Activated CD4-positive, alpha-beta T cell treated with anti-CD3 and anti-CD28 coated beads, Interleukin-2, amount 50 U/mL, for 4 hours (primary cell): Measurements from ENCODE around the gene CNNM2.

Experiments
- DNase-seq, 2 experiments: peaks; one replicate each; pipeline ENCODE4 v3.0.0-alpha.2; 2020

CNNM2 gene

DNA sequence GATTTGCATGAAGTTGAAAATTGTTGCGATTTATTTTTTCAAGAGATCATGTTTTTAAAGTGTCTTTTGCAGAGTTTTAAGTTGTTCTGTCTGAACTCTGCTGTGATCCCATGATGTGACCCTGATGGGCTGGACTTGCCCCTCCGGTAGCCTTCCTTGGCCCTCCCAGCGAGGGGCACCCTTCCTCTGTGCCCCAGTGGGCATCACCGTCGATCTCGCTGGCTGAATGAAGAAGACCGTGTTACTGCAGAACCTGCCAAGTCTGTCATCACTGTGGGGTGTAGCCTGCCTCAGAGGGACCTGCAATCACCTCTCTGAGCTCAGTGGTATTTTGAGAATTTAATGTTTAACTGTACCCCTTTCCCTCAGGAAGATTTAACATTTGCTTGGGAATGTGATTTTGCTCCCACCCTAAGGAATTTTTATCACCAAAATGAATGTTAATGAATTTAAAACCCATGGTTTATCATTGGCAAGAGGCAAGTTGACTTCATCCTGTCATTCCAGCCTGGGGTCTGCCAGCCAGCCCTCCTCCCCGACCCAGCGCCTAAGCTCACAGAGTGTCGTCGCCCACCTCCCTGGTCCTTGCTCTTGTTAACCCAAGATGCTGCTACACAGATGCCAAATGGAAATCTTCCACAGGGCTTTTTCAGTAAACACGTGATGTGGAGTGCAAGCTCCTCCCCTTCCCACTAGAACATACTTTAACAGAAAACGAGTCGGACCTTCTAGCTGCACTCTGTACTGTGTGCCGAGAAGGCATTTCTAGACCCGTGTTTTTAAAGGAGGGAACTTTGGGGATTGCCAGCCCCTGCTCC lies 159.6 kb downstream of the CNNM2 start:
- DNase-seq, result no peak

DNA sequence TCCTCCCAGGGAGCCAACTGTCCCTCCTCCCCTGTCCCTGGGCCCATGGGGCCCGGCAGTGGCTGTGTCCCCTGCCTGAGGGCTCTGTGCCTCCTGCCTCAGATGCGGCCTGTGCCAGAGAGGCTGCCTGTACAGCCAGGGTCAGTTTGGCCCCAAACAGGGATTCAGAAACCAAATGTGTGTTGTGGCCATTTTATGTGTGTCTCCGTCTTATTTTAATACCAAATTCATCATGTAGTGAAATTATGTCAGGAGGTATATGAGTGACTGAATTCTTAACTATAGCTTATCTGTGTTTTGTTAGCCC lies 160.2 kb downstream of the CNNM2 start:
- DNase-seq, result no peak

DNA sequence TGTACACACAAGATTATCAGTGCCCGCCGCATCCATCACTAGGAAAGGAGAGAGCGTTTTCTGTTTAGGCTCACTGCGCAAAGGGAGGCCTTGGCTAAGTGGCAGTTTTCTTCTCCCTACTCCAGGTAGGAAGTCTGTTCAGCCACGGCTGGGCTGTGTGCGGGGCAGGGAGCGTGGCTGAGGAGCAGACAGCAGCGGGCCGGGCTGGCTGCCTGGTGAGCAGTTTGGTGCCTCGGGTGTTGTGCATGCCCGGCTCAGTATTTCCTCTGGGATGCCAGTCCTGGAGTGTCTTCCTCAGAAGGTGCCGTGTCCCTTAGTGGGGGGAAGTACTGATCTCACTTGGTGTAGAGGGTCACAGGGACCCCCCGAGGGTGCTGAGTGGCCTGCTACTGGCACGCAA lies 160.6 kb downstream of the CNNM2 start:
- no peak for DNase-seq

DNA sequence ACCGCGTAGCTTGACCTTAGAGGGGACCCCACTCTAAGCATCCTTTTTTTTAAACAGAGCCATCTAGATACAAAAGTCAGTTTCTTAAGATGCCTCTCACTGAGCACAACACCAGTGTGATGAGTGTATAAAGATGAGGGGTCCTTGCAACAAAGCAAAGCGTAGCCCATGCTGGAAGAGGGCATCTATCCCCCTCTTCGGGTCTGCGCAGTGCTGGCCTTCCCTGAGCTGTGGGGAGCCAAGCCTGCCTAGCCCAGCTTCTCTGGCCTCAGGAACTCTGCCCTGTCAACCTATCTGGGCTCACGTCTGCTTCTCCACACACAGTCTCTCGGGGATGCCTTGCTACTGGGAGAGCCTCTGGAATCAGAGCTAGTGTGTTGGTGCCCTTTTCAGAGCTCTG lies 161.0 kb downstream of the CNNM2 start:
- DNase-seq, result no peak

DNA sequence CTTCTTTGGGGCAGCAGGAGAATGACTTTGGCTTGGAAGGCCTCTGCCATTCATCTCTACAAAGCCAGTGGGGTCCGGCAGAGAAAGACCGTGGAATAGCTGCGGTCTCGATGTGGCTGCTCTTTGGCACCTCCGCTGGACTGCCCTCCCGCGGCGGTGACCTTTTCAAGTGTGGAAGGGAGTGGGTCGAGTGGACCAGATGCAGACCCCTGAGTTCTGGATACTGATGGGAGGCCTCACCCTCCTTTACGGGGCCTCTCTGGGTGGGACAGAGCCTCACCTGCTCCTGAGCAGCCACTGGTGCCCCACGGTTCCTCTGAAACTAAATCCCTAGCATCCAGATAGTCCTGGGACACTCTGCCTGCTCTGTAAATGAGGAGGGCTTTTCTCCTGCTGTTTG lies 161.9 kb downstream of the CNNM2 start:
- no peak for DNase-seq

DNA sequence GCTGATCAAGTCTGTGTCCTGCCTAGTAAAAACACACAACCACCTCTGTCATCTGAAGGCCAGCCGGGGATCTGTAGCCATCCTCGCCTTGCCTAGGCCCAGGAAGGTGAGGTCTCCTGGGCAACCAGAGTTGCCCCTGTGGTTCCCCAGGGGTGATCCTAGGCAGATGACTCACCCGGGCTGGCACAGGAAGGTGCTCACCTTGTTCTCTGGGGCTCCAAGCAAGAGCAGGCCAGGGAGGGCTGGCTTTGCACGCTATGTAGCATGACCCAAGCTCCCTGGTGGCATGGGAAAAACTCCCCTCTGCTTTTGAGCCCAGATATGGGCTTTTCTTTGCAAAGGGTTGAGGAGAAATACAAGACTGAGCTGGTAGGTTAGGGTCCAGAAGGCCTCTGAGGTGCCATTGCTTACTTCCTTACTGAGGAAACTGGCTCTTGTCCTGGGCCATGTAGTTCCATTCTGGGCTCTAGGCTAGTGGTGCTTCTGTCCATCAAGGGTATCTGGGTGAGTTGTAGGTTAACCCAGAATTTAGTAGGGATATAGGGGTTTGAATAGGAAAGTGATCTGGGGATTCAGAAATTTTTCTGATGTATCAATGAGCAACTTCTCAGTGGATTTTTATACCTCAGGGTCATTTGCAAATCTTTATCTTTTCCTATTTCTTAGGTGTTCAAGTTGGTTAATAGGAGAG lies 162.9 kb downstream of the CNNM2 start:
- DNase-seq, result no peak

DNA sequence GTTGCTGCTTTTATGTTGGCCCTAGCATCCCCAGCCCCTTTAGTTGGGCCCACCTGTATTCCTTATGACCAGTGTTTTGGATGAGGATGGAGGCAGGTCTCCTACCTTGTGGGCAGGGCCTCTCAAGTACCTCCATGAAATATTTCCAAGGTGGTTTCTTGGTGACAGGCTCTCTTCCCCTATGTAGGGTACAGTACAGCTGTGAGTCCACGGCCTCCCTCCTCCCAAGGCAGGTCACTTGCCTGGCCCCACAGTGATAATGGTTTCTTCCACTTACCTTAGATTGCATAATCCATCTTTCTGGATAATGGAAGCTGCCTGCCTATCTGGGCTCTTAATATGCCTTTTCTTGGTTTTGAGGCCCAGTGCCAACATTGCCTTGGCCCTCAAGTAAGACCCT lies 164.6 kb downstream of the CNNM2 start:
- DNase-seq, result no peak

DNA sequence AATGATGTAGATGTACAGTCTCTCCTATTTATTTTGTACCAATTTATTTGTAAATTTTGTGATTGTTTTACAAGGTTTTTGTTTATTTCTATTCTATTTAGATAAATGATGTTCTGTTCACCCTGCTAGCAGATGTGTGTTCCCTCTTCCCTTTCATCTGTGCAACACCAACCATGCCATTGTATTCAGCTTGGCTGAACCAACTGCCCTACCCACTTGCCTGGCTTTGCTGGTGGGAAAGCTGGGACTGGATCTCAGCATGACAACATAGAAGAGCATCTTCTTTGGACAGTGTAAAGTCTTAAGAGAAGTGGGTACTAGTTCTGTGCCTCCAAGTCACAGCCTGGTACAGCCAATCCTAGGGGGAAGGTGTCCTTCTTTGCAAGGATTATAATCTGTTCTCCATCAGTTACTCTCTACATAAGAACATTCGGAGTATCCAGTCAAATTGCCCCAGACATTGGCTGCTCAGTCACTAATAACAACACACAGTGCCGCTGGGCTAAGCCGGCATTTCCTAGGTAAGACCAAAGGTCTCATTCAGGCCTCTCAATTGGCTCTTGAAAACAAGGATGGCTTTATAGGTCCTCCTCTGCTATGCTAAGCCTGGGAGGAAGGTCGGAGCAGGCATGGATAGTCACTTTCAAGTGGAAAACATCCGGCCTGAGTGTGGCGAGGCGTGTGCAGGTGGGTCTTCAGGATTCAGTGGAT lies 165.3 kb downstream of the CNNM2 start:
- DNase-seq, result no peak

DNA sequence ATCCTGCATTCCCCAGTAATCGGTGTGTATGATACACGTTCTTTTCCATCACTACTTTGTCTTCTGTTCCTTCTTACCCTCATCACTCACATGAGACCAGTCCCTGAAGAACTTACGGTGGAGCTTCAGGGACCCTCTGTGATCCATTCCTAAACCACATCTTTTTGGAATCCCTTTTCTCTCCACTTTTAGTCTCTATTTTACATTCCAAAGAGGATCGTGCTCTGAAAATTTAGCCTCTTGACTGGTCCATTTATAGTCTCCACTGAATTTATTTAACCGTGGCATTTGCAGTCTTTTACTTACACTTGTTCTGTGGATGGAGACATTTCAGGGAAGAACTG lies 165.9 kb downstream of the CNNM2 start:
- no peak for DNase-seq

DNA sequence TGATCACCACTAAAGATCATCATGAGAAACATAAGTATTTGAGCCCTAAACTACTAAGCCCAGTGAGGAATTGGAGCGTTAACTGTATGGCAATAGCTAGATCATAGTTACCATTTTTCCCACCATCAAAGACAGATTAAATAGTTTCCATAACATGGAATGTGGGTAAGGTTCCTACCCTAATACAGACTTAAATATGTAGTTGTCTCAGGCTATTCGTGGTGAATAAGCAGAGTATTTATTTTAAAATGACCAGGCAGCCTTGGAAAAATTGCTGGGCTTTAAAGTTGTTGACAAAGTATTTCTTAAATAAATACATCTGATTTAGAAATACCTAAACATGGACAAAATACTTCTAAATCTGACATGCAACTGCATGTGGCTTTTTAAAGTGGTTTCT lies 168.2 kb downstream of the CNNM2 start:
- no peak for DNase-seq

DNA sequence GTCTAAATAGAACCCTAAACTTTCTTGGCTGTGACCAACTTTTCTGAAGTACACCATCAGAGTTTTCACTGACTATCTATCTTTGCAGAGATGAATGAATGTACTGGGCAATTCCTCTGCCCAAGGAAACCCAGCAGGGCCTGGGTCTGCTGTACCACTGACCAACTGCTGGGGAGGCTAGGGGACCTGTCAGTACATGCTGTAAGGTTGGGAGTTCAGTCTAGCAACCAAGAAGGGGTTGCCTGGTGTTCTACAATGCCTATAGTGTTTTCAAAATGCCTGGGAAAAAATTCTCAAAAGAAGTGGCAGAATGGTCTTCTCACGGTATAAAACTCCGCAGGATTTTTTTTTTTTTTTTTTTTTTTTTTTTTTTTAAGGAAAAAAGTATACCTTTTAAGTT lies 168.7 kb downstream of the CNNM2 start:
- no peak for DNase-seq

DNA sequence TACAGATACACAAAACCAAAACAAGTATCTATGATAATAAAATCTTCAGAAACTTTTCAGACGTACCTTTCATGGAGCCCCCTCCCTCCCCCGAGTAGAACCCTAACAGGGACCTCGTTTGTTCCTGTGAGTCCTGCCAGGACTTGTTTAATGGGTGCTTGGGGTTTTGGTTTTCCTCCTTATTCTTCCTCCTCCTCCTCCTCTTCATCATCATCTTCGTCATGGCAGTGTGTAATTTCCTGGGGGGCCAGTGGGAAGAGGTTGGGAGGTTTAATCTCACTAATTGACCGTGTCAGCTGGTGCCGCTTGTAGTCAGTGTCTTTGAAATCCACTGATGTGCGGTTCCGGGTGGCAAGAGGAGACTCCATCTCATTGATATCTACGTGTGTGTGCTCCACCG lies 171.4 kb downstream of the CNNM2 start:
- DNase-seq, result no peak

DNA sequence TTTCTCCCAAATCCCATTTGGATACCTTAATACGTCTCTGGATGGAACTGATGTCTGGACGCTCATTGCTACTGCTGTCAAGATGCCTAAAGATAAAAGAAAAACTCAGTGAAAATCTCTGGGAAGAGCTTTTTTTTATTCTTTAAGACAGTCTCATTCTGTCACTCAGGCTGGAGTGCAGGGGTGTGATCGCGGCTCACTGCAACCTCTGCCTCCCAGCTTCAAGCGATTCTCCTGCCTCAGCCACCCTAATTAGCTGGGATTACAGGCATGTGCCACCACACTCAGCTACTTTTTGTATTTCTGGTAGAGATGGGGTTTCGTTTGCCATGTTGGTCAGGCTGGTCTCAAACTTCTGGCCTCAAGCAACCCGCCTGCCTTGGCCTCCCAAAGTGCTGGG lies 172.8 kb downstream of the CNNM2 start:
- no peak for DNase-seq

DNA sequence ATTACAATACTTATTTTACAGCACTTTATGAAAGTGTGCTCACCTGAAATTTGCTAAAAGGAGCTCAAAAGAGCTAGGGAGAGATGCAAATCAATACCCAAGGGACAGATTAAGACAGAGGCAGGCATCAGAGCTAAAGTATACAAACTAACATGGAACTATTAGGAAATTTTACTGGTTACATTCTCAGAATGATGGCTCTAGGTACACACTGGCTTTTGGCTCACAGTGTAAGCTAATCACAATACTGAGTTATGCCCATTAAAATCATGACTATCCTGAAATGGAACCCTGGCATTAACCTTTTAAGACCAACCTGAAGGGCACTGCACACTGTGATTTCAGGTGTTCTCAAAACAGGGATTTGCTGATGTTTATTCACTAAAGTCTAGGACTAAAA lies 176.9 kb downstream of the CNNM2 start:
- DNase-seq, result no peak

DNA sequence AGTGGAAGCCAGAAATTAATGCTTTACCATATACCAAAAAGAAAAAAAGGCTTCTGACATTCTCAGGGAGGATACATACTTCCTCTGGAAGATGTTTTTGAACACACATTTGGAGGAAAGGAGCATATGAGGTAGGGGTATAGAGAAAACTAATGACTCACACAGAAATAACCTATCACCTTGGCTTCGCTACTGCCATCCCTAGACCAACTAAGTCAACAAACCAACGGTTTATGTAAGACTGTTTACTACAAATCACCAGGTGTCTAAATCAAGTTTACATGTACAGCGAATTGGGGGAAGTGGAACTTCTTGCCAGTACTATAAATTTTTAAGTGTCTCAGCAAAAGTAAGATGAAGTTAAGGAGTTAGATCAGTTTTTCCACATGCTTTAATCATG lies 178.0 kb downstream of the CNNM2 start:
- DNase-seq, result no peak

DNA sequence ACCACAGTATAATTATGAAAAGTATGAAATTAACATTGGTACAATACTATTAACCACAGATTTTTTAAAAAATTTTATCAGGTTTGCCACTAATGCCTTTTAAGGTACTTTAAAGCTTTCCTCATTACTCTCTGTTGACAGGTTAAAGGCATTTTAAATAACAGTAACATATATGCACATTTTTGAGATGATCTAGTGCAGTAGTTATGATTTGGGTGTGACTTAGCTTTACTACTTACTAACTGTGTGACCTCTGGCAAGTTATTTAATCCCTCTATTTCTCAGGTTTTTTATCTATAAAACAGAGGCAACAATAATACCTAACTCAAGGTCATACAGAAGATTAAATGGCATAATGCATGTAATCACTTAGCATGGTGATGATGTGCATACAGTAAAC lies 180.1 kb downstream of the CNNM2 start:
- DNase-seq, result no peak

DNA sequence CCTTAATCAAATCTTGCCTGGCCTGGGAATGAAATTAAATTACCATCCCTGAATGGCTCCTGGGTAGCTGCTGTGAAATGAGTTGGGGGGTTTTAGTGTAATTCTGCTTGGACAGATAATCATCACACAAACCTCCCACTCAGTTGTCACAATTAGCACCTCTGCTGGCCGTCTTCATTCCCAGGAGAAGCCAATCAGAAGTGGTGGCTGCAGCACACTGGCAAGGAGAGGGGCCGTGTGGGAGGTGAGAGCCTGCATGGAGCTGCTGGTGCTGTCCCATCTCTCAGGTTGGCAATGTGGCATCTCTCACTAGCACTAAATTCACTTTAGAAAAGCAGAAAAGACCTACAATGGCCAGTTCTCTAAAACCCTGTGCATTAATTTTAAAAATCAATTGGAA lies 182.5 kb downstream of the CNNM2 start:
- no peak for DNase-seq

DNA sequence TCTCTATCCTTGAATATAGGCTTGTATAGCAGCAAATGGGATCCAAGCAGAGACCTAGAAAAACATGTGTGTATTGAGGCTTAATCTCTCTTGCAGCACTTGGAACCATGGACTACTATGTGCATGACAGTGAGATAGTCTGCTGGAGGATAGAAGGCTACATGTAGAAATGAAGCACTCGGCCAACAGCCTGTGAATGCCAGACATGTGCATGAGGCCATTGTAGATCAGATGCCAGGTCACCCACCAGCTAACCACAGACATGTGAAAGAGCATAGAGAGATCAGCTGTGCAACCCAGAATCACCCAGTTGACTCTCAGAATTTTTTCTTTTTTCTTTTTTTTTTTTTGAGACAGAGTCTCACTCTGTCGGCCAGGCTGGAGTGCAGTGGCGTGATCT lies 184.1 kb downstream of the CNNM2 start:
- no peak for DNase-seq

DNA sequence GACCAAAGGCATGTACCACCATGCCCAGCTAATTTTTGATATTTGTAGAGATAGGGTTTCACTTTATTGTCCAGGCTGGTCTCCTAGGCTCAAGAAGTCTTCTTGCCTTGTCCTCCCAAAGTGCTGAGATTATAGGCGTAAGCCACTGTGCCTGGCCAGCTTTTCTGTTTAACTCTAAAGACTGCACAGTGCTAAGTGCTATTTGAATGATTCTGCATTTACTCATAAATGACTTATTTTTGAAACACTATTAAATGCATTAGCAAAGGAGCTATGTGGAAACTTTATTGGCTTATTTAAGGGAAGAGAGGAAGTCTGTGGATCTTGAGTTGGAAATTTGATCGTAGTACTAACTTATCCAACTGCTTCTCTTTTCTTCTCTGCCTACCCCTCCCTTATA lies 185.9 kb downstream of the CNNM2 start:
- DNase-seq, result no peak

DNA sequence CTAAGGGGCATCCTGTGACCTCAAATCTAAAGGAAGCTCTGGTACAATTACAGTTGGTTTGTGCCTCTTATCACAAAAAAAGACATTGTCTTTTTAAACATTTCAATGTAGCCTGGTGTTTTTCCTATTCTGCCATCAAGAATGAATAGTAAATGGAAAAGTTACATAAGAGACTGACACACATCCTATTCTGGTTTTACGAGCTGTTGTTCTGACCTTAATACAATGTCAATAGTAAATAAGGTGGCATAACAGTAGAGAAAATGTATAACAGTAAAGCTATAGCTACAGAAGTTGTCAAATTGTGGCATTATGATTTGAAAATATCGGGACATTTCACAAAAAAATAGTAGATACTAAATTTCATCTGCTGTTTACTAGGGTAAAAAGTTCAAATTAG lies 186.6 kb downstream of the CNNM2 start:
- DNase-seq, result no peak

DNA sequence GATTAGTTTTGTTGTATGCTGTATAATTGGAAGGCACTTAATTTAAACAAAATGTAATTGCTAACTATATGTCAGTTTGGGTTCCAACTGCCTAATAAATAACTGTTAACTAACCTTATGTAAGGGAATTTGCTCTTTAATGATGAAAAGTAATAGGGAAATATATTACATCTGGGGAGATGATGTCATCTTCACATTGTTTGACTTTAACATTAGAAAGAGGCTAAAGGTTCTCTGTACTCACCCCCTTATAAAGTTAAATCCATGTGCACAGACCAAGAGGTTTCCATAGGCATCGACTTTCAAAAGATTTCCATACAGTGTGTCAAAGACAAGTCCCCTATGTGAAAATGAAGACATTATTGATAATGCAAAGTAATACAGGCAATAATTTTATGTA lies 187.4 kb downstream of the CNNM2 start:
- DNase-seq, result no peak

DNA sequence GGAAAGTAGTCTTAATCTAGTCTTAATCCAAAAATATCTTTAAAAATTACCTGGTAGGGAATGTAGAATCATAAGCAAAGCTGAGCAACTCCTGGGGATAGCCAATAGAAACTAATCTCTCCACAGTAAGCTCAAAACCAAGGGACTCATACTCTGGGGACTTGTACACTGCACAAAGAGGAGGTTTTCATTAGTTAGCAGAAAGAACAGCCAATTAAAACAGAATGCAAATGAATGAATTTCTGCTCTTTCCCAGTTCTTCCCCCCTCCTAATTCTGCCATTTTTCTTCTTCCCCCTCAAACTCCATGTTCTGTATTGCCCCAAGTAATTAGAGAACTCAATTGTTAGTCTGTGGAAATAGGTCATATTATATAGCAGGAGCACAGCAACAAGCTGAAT lies 188.4 kb downstream of the CNNM2 start:
- DNase-seq, result no peak

DNA sequence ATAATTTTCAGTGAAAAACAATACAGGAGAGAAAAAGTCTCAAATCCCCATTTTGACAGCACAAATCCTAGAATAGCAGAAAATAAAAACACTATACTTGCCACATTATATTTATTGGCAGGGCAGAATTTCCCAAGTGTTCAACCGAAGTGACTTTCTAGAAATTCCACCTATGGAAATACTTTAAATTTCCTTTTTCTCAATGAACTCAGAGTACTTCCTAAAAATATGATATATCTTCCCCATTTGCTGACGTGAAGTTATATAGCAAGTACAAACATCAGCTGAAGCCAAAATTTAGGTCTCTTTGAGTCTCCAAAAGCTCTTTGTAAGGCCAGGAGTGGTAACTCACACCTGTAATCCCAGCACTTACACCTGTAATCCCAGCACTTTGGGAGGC lies 191.7 kb downstream of the CNNM2 start:
- DNase-seq, result no peak

DNA sequence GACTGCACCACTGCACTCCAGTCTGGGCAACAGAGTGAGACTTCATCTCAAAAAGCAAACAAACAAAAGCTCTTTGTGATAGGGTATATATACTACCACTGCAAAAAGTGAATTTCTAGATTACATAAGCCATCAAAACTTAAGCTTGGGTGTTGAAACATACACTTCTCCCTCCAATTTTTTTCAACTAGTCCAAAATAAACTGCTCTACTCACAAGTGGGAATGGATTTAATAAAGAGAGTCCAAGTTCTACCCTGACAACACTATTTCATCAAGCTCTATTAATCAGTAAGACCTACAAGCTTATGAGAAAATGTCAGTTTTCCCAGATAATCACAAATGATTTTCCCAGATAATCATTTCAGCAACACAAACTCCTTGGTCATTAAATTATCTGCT lies 192.3 kb downstream of the CNNM2 start:
- DNase-seq, result no peak
